ENCODE data around the gene CISD3. TPM values are rescaled to one million over a fixed set of nuclear protein-coding genes. Genes with fewer than 3 reads are reported as not detected.

Gene CISD3
- total RNA-seq, 1 donor = 6.5 TPM

- no peak for TF ChIP-seq CTCF (IDR thresholded peaks at IDR 0.05; ENCODE audit: insufficient read depth, low read length)
- DNase-seq (ENCODE audit: low read depth) = no peak
Observed at GRCh38 chr17:38733282-38733981, 3.3 kb downstream of the CISD3 start.

GRCh38 chr17:38733982-38734973, 4.1 kb downstream of the CISD3 start:
- no peak overlapping the region for H3K4me3 ChIP-seq (ENCODE audit: low read depth, low read length)
- no peak for TF ChIP-seq CTCF (IDR thresholded peaks at IDR 0.05; ENCODE audit: insufficient read depth, low read length)
- DNase-seq (ENCODE audit: low read depth) = no peak

More at GRCh38 chr17:38733282-38733981, 3.3 kb downstream of the CISD3 start:
- no peak overlapping the region for H3K4me3 ChIP-seq (ENCODE audit: low read depth, low read length)

- peak; percentile 87 for TF ChIP-seq CTCF (IDR thresholded peaks at IDR 0.05; ENCODE audit: insufficient read depth, low read length)
- H3K4me3 ChIP-seq (ENCODE audit: low read depth, low read length) = no peak overlapping the region
- peak; percentile 33 for DNase-seq (ENCODE audit: low read depth)
Observed at GRCh38 chr17:38735161-38735997, 5.2 kb downstream of the CISD3 start.

GRCh38 chr17:38738007-38738662, 8.0 kb downstream of the CISD3 start:
- TF ChIP-seq CTCF (IDR thresholded peaks at IDR 0.05; ENCODE audit: insufficient read depth, low read length) = no peak
- H3K4me3 ChIP-seq (ENCODE audit: low read depth, low read length) = no peak overlapping the region
- DNase-seq (ENCODE audit: low read depth) = no peak

- H3K4me3 ChIP-seq (ENCODE audit: low read depth, low read length) = no peak overlapping the region
- no peak for TF ChIP-seq CTCF (IDR thresholded peaks at IDR 0.05; ENCODE audit: insufficient read depth, low read length)
- DNase-seq (ENCODE audit: low read depth) = no peak
Observed at GRCh38 chr17:38738686-38739085, 8.5 kb downstream of the CISD3 start.

GRCh38 chr17:38739305-38739704, 9.2 kb downstream of the CISD3 start:
- no peak overlapping the region for H3K4me3 ChIP-seq (ENCODE audit: low read depth, low read length)
- DNase-seq (ENCODE audit: low read depth) = no peak
- TF ChIP-seq CTCF (IDR thresholded peaks at IDR 0.05; ENCODE audit: insufficient read depth, low read length) = no peak

Measured in fibroblast of the aortic adventitia (primary cell).